HG02798 (cell line): ENCODE data around the gene MCFD2.

ENCODE experiments used
- ATAC-seq: cut with Tn5 transposase; IDR thresholded peaks from one replicate; pipeline ENCODE4 v1.9.1; 2021; ENCODE audit warnings: mild to moderate bottlenecking; ENCODE audit not compliant: unreplicated experiment, poor library complexity

The MCFD2 gene

DNA sequence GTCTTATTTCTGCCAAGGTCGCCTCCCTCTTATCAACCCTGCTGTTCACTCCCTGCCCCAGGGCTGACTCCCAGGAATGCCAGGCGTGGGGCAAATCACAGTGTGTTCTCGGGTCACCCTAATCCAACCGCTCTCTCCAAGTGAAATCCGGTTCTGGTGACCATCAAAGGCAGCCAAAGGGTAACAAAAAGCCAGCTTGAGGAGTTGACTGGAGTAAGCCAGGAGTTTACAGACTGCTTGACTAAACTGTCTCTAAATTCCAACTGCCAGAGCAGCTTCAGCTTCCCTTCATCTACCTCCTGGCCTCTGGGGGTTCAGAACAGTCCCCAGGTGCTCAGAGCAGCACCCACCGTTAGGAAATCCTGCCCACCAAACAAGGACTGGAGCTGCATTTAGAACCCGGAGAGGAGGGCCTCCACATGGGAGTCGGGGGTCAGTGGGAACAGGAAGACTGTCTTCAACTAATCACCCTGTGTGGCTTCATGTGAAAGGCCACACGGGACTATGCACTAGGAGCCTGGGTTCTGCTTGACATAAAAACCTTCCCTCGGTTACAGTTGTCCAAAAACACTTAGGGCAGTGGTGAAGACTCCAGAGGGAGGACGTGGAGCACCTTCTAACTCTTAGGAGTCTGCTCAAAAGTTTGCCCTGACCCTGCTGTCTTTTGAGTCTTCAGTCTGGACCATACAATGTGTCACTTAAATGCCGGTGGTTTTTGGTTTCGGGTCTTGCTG lies 24.2 kb upstream of the MCFD2 start:
- no peak for ATAC-seq

DNA sequence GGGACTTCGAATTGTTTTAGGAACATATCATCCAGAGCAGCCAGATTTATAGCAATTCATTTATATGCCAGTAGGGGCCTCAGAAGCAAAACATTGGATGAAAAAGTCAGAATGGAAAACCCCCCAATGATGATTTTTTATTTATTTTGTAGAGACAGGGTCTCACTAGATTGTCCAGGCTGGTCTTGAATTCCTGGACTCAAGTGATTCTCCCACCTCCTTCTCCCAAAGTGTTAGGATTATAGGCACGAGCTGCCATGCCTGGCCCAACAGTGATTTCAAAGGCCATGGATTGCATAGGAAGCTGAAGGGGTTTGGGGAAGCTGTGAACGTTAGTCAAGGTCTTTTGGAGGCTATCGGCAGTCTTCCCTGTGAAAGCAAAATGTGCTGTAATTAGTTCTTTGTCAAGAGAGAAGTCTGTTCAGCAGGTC lies 21.9 kb upstream of the MCFD2 start:
- no peak for ATAC-seq

DNA sequence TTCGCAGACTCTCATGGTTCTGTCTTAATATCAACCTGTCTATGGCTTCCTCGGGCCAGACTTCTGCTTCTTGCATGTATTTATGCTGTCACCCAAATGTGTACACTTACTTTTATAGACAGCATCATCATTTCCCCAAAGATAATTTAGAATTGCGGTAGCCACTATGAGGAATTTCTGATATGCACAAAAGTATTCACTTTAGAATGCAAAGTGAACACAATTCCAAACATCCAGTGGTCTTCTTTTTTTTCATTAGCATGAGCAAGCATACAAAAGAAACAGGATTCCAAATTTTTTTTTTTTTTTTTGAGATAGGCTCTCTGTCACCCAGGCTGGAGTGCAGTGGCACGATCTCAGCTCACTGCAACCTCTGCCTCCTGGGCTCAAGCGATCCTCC lies 21.0 kb upstream of the MCFD2 start:
- ATAC-seq = no peak

DNA sequence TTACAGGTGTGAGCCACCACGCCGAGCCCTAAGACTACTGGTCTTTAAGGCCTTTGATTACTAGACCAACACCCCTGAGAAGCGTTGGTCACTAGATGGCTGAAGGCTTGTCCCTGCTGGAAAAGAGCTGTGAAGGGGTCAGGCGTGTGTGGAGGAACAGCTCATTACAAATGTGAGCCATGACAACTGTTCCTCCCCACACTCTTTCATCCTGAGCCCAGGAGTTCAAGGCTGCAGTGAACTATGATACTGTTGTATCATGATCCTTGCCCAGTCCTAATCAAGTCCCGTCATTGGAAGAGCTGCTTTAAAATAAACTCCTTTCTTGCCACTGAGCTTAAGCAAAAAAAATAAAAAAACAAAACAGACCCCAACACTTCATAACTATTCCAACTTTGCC lies 19.5 kb upstream of the MCFD2 start:
- ATAC-seq = no peak

DNA sequence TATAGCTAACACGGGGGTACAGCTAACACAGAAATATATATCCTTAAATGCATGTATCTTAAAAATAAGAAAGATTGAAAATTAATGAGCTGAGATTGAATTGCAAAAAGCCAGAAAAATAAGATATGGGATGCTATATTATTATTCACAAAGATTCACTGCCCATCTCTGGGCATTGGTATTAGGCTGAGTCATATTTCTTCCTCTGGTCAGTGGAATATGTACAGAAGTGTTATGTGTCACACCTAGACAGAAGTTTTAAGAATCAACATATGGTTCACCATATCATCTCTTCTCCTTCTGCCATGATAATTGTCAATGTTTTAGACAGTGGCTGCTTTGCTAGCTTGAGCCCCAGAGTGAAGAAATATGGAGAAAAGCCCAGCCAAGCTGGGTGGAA lies 14.0 kb upstream of the MCFD2 start:
- ATAC-seq = no peak

DNA sequence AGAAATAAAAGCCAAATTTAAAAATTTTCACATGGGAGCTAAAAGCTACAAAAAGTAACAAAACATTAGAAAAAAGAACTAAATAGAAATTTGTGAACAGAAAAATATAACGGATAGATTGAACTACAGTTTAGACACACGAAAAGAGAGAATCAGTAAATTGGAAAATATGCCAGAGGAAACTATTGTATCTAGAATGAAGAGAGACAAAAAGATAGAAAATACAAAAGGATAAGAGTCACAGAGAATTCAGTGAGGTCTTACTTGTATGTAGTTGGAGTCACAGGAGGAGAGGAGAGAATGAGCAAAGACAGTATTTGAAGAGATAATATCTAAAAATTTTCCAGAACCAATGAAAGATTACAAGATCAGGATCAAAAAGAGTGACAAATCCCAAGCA lies 11.3 kb upstream of the MCFD2 start:
- ATAC-seq = no peak

DNA sequence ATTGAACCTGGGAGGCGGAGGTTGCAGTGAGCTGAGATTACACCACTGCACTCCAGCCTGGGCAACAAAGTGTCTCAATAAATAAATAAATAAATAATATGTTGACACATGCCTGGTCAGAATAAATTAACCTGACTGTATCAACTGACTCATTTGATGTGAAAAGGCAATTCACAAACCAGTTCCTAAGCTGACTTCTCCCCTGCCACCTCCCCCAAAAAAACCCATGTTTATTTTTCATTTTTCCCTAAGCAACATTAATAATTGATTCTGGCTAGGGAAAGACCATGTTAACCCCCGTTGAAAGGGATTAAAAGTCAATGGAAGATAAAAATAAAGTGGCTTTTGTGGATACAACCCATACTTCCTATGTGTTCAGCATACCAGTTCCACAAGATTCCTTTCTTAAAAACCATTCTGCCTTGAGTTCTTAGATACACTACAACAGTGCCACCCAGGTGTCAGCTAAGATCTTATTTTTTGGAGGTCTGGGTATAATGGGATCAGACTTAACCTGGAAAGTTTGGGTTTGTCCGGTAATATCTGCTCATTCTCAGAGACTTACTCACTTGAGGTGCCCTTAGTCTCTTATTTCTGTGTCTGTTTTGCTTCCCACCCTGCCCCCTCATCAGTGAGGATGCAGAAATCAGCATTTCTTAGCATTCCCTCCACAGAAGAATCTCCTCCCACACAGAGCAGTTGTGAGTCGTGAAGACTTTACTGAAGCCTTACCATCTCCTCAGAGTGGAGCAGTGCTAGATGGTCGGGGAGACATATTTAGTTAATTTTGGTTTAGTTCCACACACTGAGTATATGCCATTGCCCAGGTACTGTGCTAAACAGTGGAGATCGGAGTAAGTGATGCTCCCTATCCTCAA lies 10.1 kb upstream of the MCFD2 start:
- no peak for ATAC-seq

DNA sequence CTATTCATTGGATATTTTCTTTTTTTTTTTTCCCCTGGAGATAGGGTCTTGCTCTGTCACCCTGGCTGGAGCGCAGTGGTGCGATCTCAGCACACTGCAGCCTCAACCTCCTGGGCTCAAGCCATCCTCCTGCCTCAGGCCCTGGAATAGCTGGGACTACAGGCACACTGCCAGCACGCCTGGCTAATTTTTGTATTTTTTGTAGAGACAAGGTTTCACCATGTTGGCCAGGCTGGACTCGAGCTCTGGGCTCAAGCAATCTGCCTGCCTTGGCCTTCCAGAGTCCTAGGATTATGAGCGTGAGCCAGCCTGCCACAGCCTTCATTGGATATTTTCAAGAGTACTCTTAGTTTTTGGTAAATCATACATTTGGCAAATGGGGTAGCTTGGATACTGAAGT lies 9.0 kb upstream of the MCFD2 start:
- ATAC-seq = no peak

DNA sequence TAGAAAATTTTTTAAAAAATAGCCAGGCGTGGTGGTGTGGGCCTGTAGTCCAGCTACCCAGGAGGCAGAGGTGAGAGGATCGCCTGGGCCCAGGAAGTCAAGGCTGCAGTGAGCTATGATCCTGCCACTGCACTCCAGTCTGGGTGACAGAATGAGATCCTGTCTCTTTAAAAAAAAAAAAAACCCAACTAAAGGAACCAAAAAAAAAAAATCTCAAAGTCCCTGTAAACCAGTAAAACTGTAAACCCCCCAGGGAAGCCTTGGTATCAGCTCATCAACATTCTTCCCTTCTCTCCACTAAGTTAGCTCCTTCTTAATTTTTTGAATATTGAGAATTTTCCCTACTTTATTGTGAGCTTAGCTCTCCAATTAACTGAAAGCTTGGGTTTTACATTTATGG lies 8.4 kb upstream of the MCFD2 start:
- ATAC-seq = no peak

DNA sequence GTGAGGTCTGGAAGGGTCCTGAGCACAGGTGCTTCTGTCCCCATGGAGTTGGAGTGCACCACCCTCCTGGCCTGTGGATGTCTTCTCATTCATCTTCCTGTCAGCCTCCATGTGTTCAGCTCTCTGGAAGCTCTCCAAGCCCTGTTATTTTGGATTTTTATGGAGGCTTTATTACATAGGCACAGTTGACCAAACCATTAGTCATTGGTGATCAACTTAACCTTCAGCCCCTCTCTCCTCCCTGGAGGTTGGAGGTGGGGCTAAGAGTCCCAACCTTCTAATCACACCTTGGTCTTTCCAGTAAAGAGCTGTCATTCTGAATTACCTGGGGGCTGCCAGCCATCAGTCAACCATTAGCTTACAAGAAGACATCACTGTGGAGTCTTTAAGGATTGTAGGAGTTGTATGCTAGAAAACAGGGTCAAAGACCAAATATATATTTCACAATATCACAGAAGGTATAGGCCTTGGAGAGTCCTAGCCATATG lies 7.5 kb upstream of the MCFD2 start:
- no peak for ATAC-seq

DNA sequence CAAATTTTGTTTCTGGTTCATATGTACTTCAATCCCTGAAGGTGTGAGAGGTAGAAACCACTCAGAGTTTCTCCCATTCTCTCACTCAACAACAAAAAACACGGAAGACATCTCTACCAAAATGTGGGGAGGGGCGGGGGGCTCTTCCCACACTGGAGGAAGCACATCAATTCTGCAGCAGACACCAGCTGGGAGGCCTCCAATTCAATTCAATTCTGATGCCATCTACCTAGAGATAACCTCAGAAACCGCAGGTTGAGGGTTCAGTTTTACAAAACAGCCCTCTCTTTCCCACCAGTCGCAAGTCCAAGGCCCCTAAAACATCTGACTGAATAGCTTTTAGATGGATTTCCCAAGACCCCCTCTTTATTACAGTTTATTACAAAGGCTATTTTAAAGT lies 7.0 kb upstream of the MCFD2 start:
- no peak for ATAC-seq

DNA sequence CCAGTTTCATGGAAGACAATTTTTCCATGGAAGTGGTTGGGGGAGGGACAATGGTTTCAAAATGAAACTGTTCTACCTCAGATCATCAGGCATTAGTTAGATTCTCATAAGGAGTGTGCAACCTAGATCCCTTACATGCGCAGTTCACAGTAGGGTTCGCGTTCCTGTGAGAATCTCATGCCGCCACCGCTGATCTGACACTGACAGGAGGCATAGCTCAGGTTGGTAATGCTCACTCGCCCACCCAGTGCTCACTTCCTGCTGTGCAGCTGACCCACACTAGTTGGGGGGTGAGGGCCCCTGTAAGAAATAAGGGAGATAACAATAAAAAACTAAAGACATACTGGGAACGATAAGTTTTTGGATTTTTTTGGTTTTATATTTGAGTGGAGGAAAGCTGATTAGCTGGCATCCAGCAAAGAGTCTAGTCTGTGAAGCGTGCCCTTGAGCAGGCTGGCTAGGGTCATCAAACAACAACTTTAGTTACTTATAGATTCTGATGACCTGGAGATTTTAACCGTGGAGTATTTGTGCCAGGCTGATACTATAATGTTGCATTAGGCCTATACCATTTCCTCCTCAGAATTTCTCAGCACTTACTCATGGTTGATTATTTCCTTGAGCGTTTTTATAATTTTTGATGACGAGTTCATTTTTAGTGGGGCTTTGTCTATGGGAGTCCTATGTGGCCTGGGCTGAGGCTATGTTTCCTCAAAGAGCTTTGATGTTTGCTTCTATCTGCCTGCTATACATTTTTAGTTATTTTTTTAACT lies 6.3 kb upstream of the MCFD2 start:
- no peak for ATAC-seq

DNA sequence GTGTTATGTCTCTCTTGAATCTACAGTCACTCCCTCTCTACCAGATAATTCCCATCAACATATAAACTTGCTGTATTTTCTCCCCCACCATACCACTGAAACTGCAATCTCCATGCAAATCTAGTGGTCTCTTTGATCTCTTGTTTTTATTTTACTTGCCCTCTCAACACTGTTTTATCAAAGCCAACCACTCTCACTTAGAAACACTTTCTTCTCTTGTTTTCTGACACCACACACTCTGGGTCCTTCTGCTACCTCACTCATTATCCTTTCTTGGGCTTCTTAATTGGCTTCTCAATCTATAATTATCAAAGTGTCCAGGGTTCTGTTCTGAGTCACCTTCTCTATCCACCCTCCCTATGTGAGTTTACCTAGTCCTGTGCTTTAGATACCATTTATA lies 2.0 kb upstream of the MCFD2 start:
- peak; percentile 27 for ATAC-seq

DNA sequence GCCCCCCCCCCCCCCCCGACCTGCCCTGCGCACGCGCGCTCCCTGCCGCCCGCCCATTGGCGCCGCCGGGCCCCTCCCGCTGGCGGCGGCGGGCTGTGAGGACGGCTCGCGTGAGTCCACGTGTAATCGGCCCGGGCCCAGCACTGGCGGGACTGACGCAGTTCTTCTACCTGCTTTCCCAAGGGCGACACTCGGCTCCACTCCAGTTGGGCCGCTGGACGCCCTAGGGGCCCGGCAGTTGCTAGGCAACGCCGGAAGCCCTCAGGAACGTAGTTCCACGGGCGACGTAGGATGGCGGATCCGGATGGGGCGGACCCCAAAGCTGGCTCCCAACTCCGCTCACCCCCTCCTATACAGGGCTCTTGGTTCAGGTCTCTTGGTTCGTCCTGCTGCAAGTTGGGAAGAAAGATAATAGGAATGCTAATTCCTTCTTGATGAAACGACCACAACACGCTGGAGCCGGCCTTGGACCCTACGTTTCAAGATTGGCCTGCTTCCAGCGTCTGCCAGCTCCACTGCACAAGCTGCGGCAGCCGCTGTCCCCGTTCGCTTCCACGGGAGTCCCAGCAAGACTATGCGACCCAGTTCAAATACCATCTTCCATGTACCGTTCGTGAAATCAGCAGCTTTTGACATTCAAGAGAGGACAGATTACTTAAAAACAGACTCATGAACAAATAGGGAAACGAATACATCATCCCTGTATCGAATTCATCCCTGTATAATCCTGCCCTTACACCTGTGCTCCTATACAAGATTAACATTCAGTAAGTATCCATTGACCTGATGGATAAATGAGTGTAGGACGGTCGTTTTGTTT lies 415 bp upstream of the MCFD2 start:
- ATAC-seq = peak; percentile 93

DNA sequence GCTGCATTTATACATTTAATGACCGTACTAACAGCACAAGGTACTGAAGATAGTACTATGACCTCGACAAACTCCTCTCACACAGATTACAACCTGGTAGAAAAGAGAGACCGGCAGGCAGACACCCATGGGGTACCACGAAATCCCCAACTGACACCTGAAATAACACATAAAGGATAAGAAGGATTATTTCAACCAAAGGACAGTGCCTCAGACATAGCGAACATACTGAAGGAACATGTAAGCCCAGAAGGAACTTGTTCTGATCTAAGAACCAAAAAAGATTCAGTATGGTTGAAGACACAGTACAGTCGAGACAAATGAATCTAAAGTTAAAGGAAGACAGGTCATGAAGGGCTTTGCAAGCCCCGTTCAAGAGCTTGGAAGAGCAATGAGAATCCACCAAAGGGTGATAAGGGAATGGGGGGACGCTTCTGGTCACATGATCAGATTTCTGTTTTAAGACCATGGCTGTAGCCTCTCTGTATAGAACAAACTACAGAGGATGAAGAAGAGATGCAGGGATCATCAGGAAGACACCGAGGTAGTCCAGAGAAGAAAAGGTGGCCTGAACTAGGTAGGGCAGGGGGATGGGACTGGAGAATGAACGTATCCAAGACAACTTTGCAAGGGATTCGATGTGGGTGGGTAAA lies 902 bp downstream of the MCFD2 start:
- no peak for ATAC-seq

DNA sequence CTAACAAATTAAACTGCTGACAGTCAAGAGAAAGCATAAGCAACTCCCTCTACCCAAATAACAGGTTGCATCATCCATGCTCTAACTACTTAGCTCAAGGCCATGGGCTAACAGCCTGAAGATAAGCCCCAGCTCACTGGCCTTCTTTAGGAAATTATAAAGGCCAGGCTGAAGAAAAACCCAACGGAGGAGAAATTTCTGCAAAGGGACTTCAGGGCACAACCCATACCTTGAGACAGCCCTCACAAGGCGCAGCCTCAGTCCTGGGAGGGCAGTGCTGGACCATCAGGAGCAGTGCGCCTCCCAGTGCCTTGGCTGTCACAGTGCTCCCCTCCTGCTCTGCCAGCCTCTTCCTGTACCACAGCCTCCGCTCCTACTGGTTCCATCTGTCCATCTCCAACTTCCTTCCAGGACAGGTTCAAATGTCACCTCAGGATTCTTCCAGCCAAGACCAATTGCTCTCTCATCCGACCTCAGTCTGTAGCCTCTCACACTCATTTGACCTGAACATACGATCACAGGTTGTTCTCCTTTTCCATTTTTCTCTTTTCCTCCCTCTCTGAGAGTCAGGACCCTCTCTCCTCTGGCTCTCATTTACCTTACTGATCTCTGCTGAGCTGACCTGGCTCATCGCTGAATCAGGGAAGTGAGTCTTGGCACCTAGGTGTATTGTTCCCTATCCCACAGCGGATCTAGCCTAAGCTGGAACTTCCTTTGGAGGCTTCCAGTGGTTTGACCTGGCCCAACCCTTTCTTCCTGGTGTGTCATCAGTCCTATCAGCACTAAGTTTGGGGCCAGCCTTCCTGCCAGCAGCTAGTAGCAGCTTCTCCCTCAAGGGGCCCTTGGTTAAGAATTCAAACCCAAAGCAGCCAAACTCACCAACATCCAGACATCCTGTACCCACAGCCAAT lies 1.9 kb downstream of the MCFD2 start:
- ATAC-seq = no peak

DNA sequence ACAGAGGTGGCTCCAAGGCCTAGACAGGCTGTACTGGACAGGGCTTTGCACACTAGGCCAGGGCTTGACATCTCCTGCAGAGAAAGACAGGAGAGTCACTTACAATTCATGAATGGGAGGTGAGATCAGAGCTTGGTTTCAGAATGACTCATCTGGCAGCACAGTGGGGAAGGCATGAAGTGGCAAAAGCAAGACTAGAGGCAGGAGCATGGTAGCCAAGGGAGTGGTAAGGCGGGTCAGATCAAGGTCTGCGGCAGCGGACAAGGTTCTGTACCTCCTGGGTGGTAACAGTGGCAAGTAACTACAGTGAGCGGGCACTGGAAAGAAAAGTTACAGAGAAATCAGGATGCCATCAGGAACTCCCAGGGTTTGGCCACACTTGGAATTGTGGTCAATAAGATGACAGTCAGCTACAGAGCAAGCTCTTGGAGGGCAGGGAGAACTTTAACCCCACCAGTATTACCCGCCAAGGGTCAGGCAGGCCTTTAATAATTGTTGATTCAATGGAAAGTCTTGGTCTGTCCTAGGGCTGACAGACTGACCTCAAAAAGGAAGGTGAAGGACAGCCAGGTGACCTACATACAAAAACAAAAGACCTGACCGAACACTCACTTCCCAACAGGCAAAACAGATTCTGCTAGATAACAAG lies 5.7 kb downstream of the MCFD2 start:
- ATAC-seq = peak; percentile 92

DNA sequence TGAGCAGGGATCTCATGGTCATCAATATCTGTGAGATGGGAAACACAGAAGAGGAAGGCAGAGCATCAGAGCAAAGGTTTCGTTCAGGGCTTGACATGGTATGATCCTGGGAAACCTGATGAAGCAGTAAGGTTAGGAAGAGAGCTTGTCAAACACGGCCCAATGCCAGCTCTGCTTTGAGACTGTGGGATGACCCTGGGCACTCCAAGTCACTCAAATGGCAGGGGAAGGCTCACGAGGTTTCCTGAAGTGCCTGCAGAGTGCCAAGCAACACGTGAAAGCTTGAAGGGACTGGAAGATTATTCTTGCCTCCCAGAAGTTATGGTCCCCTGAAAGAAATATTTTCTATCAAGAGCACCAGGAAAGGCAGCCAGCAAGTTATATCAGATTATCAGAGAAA lies 6.5 kb downstream of the MCFD2 start:
- no peak for ATAC-seq
